Measurements from ENCODE around the gene CD34. TPM values are rescaled to one million over a fixed set of nuclear protein-coding genes. Genes with fewer than 3 reads are reported as not detected.
"Not testable (repeated sequence)": the region's sequence is repeated elsewhere in the genome, so short reads cannot be mapped to it uniquely, and the experiment has no call there.

The CD34 gene
- total RNA-seq, 1 donor from 2014 or later, result 307 TPM

- no peak for DNase-seq (ENCODE audit: extremely low read depth, low read depth, low spot score)
These were observed 22.4 kb upstream of the CD34 start for GRCh38 chr1:207933205-207933800.

GRCh38 chr1:207926984-207927383, 16.1 kb upstream of the CD34 start:
- DNase-seq (ENCODE audit: extremely low read depth, low read depth, low spot score), result no peak

- DNase-seq (ENCODE audit: extremely low read depth, low read depth, low spot score), result not testable (repeated sequence)
These were observed 15.0 kb upstream of the CD34 start for GRCh38 chr1:207925969-207926368.

- DNase-seq (ENCODE audit: extremely low read depth, low read depth, low spot score), result no peak
These were observed 14.3 kb upstream of the CD34 start for GRCh38 chr1:207925210-207925609.

- DNase-seq (ENCODE audit: extremely low read depth, low read depth, low spot score), result no peak
These were observed 12.6 kb upstream of the CD34 start for GRCh38 chr1:207923561-207923960.

- no peak for DNase-seq (ENCODE audit: extremely low read depth, low read depth, low spot score)
These were observed 12.2 kb upstream of the CD34 start for GRCh38 chr1:207923121-207923520.

GRCh38 chr1:207922554-207922953, 11.6 kb upstream of the CD34 start:
- no peak for DNase-seq (ENCODE audit: extremely low read depth, low read depth, low spot score)

- DNase-seq (ENCODE audit: extremely low read depth, low read depth, low spot score), result no peak
These were observed 10.4 kb upstream of the CD34 start for GRCh38 chr1:207921321-207921720.

- no peak for DNase-seq (ENCODE audit: extremely low read depth, low read depth, low spot score)
These were observed 9.6 kb upstream of the CD34 start for GRCh38 chr1:207920444-207921021.

GRCh38 chr1:207919523-207920170, 8.7 kb upstream of the CD34 start:
- no peak for DNase-seq (ENCODE audit: extremely low read depth, low read depth, low spot score)

- DNase-seq (ENCODE audit: extremely low read depth, low read depth, low spot score), result no peak
These were observed 7.7 kb upstream of the CD34 start for GRCh38 chr1:207918581-207918980.

- no peak for DNase-seq (ENCODE audit: extremely low read depth, low read depth, low spot score)
These were observed 7.1 kb upstream of the CD34 start for GRCh38 chr1:207918011-207918410.

GRCh38 chr1:207917080-207917479, 6.2 kb upstream of the CD34 start:
- no peak for DNase-seq (ENCODE audit: extremely low read depth, low read depth, low spot score)

GRCh38 chr1:207913951-207914350, 3.0 kb upstream of the CD34 start:
- no peak for DNase-seq (ENCODE audit: extremely low read depth, low read depth, low spot score)

GRCh38 chr1:207911856-207912760, 1.2 kb upstream of the CD34 start:
- DNase-seq (ENCODE audit: extremely low read depth, low read depth, low spot score), result no peak

GRCh38 chr1:207909687-207910086, 1.2 kb downstream of the CD34 start:
- no peak for DNase-seq (ENCODE audit: extremely low read depth, low read depth, low spot score)

- DNase-seq (ENCODE audit: extremely low read depth, low read depth, low spot score), result no peak
These were observed 2.7 kb downstream of the CD34 start for GRCh38 chr1:207908107-207908734.

GRCh38 chr1:207904391-207904790, 6.5 kb downstream of the CD34 start:
- DNase-seq (ENCODE audit: extremely low read depth, low read depth, low spot score), result no peak

- DNase-seq (ENCODE audit: extremely low read depth, low read depth, low spot score), result no peak
These were observed 7.2 kb downstream of the CD34 start for GRCh38 chr1:207903767-207904166.

- no peak for DNase-seq (ENCODE audit: extremely low read depth, low read depth, low spot score)
These were observed 7.9 kb downstream of the CD34 start for GRCh38 chr1:207903053-207903452.

GRCh38 chr1:207902566-207902965, 8.4 kb downstream of the CD34 start:
- DNase-seq (ENCODE audit: extremely low read depth, low read depth, low spot score), result no peak

All from glomerular endothelial cell (primary cell).